ENCODE measurements around the gene UBE3D.

UBE3D gene

DNA sequence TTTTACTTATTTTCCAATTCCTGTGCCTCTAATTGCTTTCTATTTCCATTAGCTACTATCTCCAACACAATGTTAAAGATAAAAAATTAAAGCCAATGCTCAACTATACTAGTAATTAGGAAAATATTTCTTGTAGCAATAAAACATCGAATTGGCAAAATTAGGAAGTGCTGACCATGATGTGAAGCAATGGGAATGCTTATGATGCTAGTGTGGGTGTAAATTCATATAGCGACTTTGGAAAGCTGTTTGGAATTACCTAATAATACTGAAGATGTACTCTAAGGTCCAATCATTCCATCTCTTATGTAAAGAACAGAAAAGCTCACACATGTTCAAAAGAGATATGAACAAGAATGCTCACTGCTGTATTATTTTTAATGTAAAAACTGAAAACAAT is 78.2 kb downstream of the UBE3D start:
- H3K27ac ChIP-seq = no peak overlapping the region
- no peak overlapping the region for H3K4me3 ChIP-seq

DNA sequence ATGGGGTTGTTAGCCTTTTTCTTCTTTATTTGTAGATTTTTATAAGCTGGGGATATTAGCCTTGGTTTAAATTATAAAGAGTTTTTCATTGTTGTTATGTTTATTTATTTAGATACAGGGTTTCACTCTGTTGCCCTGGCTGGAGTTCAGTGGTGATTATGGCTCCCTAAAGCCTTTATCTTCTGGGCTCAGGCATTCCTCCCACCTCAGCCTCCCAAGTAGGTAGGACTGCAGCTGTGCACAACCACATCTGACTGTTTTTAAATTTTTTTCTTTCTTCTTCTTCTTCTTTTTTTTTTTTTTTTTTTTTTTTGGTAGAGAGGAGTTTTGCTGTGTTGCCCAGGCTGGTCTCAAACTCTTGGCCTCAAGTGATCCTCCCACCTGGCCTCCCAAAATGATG is 80.9 kb downstream of the UBE3D start:
- H3K4me3 ChIP-seq = no peak overlapping the region
- H3K27ac ChIP-seq = no peak overlapping the region

DNA sequence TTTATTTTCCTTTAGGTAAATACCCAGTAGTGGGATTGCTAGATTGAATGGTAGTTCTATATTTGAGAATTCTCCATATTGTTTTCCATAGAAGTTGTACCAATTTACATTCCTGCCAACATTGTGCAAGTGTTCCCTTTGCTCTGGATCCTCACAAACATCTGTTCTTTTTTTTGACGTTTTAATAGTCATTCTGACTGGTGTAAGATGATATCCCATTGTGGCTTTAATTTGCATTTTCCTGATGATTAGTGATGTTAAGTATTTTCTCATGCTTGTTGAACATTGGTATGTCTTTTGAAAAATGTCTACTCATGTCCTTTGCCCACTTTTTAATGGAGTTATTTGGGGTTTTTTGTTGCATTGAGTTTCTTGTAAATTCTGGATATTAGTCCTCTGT is 85.6 kb downstream of the UBE3D start:
- Histone ChIP-seq H3K4me3 (no peak overlapping the region), H3K27ac (peak overlapping the region in 1 of 21 experiments; percentile 20)

DNA sequence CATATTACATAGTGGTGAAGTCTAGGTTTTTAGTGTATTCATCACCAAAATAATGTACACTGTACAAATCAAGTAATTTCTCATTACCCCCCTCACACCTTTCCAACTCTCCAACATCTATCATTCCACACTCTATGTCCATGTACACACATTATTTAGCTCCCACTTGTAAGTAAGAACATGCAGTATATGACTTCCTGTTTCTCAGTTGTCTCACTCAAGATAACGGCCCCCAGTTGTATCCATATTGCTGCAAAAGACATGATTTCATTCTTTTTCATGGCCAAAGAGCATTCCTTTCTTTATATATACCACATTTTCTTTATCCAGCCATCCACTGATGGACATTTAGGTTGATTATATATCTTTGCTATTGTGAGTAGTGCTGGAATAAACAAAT is 86.0 kb downstream of the UBE3D start:
- no peak overlapping the region for H3K4me3 ChIP-seq
- H3K27ac ChIP-seq = no peak overlapping the region

DNA sequence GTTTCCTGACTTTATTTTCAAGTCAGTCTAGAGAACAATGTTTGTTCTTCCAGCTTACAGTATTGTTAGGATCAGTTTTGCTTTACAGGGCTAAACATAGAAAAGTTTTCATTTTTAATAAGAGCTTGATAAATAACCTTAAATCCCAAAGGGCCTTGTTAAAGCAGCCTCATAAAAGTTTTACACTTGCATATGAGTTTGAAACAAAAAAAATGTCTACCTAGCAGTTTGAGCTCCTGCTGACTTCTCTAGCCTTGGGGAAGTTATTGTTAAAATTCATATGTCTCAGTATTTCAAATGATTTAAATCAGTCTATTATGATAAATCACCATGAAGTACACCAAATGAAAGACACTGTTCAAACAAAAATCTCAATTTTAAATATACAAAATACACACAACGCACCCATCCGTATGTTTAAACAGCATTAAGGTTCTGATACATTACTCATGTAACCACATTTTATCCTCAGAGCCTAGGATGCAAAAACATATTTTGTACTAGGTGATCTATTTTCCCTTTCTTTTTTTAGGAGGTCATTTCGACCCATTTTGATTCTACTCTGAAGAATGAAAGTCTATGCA is 87.2 kb downstream of the UBE3D start:
- H3K27ac ChIP-seq = no peak overlapping the region
- H3K4me3 ChIP-seq = no peak overlapping the region

GRCh38 chr6:82976179-82976578 is 89.5 kb downstream of the UBE3D start:
- Histone ChIP-seq H3K27ac (no peak overlapping the region), H3K4me3 (no peak overlapping the region)

GRCh38 chr6:82971877-82972460 is 93.7 kb downstream of the UBE3D start:
- Histone ChIP-seq H3K4me3 (no peak overlapping the region), H3K27ac (no peak overlapping the region)

GRCh38 chr6:82970839-82971238 is 94.8 kb downstream of the UBE3D start:
- no peak overlapping the region for H3K4me3 ChIP-seq
- no peak overlapping the region for H3K27ac ChIP-seq

- Histone ChIP-seq H3K27ac (no peak overlapping the region), H3K4me3 (no peak overlapping the region)
Measured at GRCh38 chr6:82968708-82969107, 96.9 kb downstream of the UBE3D start.

DNA sequence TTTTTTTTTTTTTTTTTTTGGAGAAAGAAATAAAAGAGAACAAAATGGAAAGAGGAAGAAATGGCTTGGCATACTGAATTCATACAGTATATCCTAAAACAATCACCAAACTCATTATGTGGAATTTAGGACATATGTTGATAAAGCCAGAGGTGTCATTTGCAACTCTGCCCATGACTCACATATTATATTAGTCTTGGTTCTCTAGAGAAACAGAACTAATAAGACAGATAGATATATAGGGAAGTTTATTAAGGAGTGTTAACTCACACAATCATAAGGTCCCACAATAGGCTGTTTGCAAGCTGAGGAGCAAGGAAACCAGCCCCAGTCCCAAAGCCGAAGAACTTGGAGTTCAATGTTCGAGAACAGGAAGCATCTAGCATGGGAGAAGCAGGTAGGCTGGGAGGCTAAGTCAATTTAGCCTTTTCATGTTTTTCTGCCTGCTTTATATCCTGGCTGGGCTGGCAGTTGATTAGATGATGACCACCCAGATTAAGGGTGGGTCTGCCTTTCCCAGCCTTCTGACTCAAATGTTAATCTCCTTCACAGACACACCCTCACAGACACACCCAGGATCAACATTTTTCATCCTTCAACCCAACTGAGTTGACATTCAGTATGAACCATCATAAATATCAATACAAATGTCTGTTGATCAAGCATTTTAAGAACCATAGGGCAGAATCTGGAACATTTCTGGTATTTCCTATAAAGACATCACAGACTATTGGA is 102.3 kb downstream of the UBE3D start:
- H3K27ac ChIP-seq = no peak overlapping the region
- H3K4me3 ChIP-seq = no peak overlapping the region

- Histone ChIP-seq H3K27ac (no peak overlapping the region), H3K4me3 (no peak overlapping the region)
Measured at GRCh38 chr6:82959385-82959941, 106.2 kb downstream of the UBE3D start.

DNA sequence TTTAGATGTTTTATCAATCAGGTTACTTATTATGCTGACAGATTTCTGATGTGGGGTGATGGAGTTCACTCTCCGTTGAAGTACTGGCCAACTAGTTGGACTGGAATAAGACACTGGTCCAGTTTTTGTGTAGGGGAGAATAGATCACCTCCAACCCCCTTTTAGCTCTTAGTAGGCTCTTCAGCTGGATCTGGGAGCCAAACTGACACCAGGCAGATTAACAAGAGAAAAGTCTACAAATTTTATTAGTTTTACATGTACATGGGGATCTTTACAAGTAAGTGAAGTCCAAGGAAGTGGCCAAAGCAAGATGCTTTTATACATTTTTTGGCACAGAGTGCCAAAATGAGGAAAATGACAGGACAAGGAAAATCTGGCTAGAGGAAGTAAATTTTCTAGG is 107.1 kb downstream of the UBE3D start:
- H3K27ac ChIP-seq = no peak overlapping the region
- no peak overlapping the region for H3K4me3 ChIP-seq

- Histone ChIP-seq H3K4me3 (no peak overlapping the region), H3K27ac (peak overlapping the region in 2 of 21 experiments; percentile 16 to 29)
Measured at GRCh38 chr6:82957868-82958245, 107.8 kb downstream of the UBE3D start.

DNA sequence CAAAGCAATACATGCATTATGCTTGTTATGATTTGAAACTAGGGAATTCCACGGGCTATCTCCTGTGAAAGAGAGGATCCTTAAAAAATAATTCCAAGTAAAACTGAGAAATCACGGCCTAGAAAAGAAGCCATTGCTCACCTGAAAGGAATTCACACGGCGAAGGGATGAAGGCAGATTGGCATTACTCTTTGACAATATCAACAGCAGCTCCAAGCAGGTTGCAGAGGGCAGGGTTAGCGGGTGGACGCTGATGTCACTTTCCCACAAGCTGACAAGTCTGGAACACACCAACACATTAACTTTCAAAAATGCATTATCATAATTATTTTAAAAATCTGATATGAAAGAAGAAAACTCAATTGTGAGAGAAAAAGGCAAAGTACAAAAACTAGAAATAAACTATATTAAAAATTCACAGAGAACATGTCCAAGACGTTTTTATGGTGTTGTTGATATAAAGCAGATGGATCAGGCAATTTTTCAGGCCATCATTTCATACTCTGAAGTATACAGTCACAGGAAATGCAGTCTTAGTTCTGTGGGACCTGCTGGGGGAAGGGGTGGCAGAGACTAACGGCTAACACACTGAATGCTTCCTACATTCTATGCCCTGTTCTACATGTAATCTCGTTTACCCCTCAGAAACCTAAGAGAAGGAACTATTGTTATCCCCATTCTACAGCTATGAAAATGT is 108.3 kb downstream of the UBE3D start:
- H3K27ac ChIP-seq = peak overlapping the region in 2 of 21 experiments; percentile 16 to 29
- H3K4me3 ChIP-seq = no peak overlapping the region

DNA sequence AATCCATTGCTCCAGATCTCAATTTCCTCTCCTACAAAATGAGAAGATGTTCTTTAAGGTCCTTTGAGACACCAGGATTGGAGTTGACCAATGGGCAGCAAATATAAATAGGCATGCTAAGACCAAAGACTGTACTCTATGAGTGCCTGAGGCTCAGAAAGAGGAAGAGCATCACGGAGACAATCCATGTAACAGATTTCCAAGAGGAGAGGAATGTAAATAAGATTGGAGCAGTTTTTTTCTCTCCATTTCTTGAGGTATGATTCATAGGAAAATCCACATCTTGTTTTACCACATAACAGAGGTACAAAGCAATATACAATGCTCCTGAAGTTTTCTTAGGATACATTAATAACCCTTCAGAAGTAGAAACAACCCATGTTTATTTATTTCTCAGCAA is 109.8 kb downstream of the UBE3D start:
- peak overlapping the region in 1 of 21 experiments; percentile 24 for H3K27ac ChIP-seq
- no peak overlapping the region for H3K4me3 ChIP-seq

DNA sequence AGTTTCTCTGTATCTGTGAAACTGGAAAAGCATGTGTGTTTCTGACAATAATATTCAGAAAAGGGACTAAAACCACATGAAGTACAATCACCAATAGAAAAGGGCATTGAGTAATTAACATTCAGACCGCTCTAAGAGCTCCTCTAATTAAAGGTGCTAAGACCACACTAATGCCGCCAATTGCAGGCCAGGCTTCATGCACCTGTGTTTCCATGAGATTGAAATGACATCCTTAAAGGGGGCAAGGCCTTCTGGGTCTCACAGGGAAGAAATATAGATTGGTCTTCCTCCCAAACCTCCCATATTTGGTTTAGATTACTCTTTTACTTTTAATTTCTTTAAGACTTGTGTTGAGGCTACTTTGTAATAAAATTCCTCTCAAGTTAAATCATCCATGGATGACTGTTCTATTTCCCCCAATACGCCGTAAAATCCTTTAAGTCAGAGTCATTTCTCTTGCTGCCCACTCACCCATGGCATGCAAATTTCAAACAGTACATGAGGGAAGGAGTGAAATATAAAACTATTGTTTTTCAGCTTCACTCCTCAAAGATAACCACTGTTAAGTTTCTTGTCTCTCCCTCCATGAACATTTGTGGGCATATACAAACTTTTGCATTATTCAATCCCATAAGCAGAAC is 110.6 kb downstream of the UBE3D start:
- peak overlapping the region in 1 of 21 experiments; percentile 24 for H3K27ac ChIP-seq
- H3K4me3 ChIP-seq = no peak overlapping the region

DNA sequence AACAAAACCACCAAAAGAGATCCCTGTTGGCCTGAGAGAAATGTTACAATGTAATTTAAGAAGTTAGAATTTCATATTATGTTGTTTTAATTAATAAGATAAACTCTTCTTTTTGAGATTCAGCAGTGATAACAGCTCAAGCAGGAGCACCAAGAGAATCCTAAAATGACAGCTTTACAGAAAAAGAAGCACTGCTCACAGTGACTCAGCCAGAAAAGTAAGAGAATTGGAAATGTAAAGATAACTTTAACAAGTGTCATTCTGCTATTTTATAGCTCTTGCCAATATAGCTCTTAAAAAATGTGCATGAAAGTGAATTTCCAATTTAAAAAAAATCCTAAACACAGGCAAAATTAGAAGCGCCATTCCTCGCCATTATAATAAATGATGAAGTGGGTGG is 111.3 kb downstream of the UBE3D start:
- Histone ChIP-seq H3K4me3 (no peak overlapping the region), H3K27ac (no peak overlapping the region)

- Histone ChIP-seq H3K4me3 (no peak overlapping the region), H3K27ac (no peak overlapping the region)
Measured at GRCh38 chr6:82953871-82954270, 111.8 kb downstream of the UBE3D start.

DNA sequence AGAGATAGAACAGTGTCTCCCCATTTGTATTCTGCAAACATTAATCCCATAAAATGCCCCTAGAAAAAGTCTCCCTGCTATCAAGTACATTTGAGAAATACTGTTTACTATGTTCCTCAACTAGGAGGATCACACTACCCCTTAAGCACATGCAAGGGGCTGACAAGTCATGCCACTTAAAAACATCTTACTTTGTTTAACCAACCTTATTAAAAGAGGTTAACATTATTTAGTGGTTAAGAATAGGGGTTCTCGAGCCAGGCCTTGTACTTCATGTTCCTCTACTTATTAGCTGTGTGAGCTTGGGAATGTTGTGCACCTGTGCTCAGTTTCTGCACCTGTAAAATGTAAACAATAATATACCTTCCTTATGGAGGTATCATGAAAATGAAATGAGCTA is 113.7 kb downstream of the UBE3D start:
- H3K4me3 ChIP-seq = no peak overlapping the region
- no peak overlapping the region for H3K27ac ChIP-seq

GRCh38 chr6:82951389-82951788 is 114.3 kb downstream of the UBE3D start:
- no peak overlapping the region for H3K27ac ChIP-seq
- H3K4me3 ChIP-seq = no peak overlapping the region

All from skin epidermis (tissue), 12 donors.